NCI-H2029 (cell line): ENCODE data around the gene ANXA6.

Source experiments
- DNase-seq: peaks from one replicate; lab custom pipeline; 2025; lab: John Stamatoyannopoulos, UW

ANXA6 gene

DNA sequence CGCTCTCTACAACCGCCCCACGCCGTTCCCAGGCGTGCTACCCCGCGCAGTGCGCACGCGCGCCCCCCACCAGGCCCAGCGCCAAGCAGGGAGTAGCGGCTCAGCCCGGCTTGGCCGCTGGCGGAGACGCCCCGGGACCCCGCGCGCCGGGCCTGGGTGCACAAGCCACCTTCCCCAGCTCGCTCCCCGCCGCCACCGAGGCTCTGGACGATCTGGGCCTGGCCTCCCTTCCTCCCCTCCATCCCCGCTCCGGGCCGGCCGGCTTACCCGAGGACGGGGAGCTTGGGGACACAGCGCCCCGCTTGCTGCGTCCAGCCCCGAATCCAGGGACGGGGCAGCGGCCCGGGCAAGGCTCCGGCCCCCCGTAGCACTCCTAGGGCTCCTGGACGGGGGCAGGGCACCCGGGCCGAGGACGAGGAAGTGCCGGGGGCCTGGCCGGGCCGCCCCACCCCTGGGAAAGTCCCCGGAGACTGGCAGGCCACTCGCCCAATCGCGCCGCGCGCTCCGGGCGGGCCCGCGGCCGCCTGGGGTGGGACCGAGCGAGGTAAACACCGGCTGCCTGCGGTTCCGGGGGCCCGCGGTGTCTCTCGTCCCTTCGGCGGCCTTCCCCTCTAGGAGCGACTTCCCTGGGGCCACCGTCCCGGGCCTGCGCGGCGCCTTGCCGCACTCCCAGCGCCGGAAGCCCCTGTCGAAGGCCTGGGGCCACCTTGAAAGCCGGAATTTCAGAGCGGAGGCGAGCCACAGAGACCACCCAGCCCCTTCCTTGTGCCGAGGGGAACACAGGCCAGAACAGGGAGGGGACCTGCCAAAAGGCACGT lies 76.8 kb downstream of the ANXA6 start, which contains the start of gene TNIP1:
TSS of gene TNIP1 (minus strand) at position 422 of the 818 bp plus-strand sequence. CDS start 15,939 bp downstream, outside the sequence.
- DNase-seq: peak; percentile 67

DNA sequence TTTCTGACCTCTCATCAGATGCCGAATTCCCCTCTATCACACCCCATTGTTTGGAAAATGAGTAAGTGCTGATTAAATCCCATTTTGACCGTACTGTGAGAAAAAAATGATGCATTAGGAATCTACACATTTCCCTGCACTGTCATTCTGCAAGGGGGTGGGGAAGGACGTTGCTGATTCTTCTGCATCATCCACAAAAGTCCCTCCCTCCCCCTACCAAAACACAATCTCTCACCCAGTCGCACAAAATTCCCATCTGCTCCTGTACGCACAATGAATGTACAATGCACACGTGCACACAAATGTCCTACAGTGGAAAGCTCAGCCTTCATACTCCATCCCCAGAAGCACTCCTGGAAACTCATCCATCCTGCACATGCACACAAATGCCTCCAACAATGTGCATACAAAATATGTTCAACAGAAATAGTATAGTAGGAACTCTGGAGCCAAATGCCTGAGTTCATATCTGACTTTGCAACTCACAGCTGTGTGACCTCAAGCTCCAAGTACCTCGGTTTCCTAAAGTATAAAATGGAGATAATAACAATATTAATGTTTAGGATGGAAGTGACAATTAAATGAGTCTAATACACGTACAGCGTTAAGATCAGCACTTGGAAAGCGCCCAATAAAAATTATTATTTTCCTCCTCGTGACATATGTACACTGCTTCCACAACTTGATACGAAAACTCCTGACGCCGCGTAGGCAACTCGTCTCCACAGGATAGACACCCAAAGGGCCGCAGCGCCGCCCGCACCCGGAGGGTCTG lies 77.6 kb downstream of the ANXA6 start:
- no peak for DNase-seq

DNA sequence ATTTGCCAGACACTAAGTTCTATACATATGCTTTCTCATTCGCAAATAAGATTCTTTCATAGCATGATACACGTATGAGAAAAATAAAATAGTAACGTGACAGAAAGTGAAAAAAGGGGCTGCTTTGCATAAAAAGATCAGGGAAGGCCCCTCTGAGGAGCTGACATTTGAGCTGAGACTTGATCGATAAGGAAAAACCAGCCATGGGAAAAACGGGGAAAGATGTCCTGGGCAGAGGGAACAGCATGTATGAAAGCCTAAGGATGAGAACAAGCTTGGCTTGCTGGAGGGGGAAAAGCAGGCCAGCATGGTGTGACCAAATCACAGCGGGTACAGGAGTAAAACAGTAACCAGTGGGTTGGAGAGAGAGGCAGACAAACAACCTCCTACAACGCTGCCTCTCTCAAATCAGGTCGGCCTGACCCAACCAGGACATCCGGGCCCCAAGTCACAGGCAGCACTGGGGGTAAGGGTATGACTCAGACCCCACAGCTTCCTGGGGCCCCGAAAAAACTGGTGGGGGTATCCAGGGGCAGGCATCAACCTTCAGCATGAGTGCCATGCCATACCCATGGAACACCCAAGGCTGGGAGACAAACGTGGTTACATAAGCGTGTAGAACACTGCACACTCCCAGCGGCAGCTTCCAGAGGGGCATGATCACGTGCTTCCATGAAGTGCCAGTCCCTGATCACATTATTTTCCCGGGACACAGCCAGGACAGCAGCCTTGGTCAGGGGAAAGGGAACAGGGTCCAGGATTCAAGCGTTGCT lies 78.9 kb downstream of the ANXA6 start:
- no peak for DNase-seq

DNA sequence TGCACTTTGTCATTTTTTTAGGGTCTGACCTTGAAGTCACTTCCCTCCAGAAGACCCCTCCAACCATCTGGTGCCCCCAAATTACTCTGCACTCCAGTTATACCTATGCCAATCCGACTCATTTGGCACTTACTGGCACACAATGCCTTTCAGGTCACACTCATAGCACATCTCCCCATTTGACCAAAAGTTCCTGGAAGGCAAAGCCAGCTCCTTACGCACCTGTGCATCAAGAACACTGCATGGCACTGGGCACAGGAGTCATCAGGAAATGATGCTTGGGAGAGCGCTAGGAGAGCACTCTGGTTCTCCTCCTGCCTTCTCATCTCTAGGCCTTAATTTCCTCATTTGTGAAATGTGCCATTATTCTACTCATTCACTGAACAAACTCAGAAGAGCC lies 79.6 kb downstream of the ANXA6 start:
- no peak for DNase-seq

DNA sequence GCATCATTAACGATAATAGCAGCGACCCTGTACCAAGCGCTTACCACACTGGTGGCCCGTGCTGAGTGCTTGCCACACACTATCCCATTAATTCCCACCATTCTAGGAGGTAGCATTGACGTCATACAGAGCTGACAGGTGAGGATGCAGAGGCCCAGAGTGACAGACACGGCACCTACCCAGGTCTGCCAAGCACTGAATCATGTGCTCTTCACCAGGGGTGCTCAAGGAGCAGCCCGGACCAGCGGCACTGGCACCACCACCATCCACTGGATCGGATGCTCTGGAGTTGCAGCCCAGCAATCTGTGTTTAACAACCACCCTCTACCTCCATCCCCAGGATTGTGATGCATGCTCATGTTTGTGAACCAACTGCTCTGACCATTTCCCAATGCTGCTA lies 80.2 kb downstream of the ANXA6 start:
- no peak for DNase-seq

DNA sequence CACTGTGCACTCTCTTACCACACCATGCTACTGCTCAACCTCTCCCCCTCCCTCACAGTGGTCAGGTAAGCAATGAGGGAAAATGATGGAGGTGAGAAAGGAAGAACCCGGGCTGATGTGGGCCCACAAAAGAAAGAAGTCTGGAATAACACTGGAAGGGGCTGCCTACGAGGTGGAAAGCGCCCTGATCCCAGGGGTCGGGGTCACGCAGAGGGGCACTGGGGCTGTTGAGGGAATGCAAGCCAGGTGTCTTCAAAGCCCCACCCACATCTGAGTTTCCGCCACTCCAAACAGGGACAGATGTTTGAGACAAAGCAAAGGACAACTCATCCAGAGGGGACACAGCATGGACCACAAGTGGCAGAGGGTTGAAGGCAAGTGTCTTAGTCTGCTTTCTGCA lies 81.0 kb downstream of the ANXA6 start:
- DNase-seq: no peak

DNA sequence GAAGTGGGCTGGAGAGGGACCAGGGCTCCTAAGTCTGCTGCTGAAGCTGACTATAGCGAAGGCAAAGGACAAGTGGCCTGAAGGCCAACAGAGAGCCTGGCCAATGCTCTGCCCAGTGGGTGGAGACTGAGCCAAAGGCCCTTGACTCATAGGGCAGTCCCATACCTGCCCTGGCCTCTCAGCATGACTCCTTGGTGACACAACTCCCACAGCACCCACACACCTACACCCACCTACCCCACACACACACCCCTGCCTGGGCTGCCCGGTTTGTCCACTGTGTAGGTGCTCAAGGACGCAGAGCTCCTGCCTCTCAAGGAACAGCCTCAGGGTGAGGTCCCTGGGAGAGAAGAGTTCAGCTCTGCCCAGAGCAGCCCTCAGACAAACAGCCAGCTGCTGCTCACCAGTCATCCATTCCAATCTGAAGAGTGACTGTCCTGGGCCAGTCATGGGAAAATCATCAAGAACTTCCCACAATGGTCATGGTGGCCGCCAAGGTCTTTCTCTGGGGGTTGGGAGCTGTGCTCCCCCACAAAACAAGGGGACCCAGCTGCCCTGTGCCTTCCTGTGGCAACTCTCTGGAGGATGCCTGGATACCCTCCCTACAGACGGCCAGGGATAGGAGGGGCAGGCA lies 81.8 kb downstream of the ANXA6 start:
- DNase-seq: no peak

DNA sequence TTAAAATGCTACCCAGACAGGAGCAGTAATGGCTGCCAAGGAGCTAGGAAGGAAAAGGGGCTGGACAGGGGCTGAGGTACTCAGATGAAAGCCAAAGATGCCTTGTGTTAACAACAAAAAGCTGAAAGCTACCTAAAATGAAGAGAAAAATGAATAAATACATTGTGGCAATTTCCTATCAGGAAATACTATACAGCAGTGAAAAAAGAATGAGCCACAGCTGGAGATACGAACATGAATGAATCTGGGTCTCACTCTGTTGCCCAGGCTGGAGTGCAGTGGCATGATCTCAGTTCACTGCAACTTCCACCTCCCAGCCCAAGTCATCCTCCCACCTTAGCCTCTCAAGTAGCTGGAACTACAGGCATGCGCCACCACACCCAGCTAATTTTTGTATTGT lies 83.0 kb downstream of the ANXA6 start:
- no peak for DNase-seq

DNA sequence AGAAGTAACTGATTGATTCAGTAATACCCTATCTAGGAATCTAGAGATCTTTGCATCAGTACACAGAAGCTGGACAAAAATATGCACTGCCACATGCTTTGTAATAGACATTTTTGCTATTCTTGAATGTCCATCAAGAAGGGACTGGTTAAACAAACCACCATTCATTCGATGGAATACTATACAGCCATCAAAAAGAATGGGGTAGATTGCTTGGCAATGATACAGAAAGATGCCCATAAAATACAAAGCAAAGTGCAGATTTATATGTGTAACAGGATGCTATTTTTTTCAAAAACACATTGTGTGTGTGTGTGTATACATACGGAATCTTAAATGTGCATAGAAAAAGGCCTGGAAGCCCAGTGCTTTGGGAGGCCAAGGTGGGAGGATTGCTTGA lies 84.3 kb downstream of the ANXA6 start:
- DNase-seq: no peak

DNA sequence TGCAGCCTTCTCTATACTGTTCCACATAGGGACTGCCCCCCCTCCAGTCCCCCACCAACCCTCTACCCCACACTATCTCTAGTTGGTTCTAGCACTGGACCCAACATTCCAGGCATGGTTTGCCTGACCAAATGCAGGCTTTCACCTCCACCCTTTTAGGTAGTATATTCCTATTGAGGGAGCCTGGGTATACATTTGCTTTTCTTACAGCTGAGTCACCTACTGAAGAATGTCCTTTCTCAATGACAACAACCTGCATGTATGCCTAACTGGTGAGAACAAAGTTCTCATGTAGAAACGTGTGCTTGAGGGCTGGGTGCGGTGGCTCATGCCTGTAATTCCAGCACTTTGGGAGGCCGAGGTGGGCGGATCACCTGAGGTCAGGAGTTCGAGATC lies 85.0 kb downstream of the ANXA6 start:
- DNase-seq: no peak

DNA sequence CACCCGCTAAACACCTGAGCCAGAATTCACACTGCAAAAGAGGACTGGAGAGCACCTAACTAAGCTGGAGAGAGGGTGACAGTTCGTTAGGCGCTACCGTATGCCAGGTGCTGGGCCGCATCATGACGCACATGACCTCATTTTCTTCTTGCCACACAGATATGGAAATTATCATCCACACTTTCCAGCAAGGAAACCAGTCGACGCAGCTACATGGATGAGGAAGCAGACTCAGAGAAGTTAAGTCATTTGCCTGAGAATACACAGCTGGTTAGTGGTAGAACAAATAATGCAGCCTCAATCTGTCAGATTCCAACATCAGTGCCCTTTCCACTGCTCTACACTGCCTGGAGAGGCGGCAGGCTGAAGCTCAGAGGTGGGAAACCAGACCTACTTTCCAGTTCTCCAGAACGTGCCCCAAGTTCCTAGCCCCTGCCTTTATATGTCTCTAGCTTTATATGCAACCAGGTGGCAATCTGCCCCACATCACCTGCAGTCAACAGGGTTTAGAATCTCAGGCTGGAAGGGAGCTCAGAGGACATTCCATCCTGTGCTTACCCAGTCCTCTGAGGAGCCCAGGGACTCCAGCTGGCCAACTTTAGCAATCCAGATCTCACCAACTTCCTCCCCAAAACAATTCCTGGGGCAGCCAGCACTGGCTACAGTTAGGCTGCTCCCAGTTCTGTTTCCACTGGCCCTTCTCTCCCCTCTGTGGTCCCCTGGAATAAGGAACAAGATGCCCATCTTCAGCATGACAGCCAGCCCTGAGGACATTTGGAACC lies 85.5 kb downstream of the ANXA6 start:
- DNase-seq: no peak

DNA sequence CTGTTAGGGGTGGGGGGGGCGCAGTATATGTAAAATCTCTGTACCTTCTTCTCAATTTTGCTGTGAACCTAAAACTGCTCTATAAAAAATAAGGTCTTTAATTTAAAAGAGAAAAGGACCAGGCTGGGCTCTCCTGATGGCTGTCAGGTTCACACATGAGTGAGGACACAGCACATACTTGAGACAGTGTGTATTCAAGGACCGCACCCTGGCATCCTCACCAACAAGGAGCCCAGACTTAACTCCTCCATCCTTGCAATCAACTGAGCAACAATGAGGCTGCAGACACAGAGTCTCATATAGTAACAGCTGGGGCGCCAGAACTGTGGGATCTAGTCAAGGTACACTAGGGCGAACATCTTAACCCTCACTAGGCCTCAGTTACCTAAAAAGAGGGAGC lies 86.6 kb downstream of the ANXA6 start:
- DNase-seq: no peak

DNA sequence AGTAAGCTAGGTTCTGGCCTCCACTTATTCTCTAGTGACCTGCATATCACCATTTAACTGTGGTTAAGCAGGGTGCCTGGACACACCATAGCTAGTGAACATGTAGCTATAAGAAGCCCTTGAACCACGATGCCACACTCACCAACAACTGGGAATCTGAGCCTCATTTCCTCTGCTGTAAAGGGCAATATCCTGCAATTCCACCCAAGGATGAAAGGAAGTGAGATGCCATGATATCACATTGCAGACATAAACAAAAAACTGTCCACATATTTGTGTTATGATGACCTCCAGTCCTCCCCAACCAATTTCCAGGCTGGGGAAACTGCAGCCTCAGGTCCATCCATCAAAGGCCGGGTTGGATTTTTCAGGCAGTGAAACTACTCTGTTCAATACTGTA lies 87.1 kb downstream of the ANXA6 start:
- DNase-seq: no peak

DNA sequence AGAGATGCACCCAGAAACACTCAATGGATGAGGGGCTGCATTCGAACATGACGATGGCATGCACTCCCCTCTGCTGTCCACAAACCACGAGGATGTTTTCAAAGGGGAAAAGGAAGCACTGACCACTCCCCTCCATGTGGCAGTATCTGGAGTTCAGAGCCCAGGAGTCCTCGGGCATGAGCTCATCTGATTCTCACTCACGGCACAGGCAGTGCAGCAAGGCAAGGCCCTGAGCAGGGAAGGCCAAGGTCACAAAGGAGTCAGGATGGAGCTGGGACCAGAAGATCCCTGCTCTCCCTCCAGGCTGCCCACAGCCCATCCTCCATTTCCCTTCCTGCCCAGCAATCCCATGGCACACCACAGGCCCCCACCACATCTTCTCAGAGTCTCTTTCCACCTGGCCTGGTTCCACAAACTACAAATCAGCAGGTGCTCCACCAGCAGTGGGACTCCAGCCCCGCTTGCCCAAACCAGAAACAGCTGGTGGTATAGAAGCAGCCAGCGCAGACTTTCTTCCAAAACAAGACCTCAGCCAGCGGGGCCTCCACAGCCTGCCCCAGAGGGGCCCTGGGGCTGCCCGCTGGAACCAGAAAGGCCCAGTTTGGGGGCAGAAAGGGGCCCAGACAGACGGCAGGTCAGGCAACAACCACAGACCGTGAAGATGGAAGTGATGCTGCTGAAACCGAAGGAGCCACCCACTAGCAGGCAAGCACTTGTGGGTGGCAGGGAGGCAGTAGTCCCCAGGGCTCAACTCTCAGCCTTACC lies 89.0 kb downstream of the ANXA6 start:
- DNase-seq: peak; percentile 48

DNA sequence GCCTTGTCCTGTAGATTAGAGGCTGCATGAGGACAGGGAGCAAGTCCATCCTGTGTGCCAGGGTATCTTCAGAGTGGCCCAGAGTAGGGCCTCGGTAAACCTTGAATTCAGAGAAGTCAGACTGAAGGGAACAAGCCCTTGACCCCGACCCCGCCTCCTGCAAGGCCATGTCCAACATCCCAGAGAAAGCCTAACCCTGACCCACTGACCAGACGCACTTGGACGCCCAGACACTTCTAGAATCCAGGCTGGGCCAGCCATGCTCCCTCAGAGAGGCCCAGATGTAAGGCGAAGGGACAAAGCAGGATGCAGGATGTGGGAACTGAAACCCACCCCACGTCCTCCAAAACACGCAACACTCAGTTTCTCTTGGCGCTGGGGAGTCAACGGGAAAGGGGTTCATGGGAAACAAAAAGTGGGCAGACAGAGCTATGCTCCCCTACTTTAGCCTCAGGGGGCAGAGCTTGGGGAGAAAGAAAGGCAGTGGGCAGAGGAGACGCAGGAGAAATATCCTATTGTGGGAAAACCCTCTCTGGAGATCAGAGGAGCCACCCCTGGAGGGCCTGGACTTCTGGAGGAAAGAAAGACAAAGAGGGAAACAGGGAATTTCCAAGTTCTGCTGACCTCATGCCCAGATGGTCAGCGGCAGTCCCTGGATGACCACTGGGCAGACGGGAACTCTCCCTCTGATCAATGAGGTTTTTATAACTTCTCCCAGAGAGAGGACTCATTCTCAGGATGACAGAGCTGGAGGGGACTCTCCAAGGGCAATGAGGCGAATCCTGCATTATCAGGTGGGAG lies 89.7 kb downstream of the ANXA6 start:
- DNase-seq: no peak

DNA sequence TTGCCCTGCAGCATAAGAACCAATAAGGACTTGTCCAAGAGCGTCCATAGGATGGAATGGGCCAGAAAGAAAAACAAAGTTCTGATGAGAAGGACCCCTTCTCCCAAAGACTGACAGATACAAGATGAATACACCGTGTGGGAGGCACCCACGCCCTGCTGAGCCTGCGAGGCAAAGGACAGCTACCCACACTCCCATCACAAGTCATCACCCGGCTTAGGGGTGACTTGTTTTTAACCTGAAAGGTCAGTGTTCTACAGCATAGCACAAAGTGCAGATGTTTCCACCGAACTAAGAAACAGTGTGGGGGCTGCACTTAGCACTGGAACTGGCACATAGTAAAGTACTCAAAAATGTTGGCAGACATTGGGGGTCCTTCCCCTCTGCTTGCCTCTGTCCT lies 90.7 kb downstream of the ANXA6 start:
- DNase-seq: no peak

DNA sequence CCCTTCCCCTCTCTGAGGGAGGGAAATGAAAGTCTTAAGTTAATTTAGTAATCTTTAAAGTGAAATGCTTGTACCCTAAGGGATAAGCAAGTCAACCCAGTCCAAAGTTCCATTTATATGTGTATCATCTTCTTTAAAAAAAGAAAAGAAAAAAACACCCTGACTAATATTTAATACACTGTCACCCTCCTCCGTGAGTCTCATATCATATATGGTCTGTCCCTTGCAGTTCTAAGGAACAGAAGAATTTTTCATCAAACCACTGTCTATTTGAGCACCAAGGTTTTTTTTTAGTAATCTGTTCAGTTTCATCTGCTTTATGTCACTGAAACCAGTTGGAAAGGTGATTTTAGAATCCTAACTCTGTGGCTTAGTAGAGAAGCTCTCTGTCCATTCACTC lies 92.0 kb downstream of the ANXA6 start:
- no peak for DNase-seq

DNA sequence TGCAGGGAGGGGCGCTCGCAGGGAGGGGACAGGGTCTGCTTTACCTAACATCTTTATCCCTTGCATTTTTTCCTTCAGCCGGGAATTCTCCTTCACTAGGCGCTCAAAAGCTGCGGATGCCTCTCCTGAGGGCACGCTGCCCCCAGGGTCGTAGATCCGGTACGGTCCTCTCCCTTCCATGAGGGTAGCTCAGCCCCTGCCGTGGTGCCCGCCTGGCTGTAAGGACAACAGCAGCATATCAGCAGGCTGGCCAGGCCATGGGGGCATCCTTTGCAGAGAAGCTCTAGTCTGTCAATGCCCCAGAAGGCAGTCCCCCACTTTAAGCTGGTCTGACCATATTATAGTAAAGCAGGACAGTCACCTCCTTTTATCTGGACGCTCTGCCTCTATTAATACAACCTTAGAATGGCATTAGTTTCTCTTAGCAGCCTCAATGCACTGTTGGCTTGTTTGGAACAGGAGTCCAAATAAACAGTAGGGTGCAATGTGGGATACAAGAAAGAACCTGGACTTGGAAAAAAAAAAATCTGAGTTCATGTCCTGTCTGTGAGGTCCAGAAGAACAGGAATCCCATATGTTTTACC lies 92.6 kb downstream of the ANXA6 start:
- DNase-seq: no peak
